Neutrophil (primary cell): Measurements from ENCODE around the gene LGALS9B.
"Not testable (repeated sequence)": the region's sequence is repeated elsewhere in the genome, so short reads cannot be mapped to it uniquely, and the experiment has no call there.

ENCODE experiments used
- H3K27ac ChIP-seq: fragments of 200-600 bp; sonication (generic); 2 replicates; pipeline ENCODE4 v1.5.1; 2016; ENCODE audit warnings: mild to moderate bottlenecking, moderate library complexity
- H3K27me3 ChIP-seq: fragments of 200-600 bp; sonication (generic); 2 replicates; pipeline ENCODE4 v1.6.0; 2016; ENCODE audit warnings: mild to moderate bottlenecking
- H3K36me3 ChIP-seq: fragments of 200-600 bp; sonication (generic); 2 replicates; pipeline ENCODE4 v1.5.1; 2017
- H3K4me1 ChIP-seq, 2 experiments: fragments of 200-600 bp in 1 of 2; sonication (generic) in 1 of 2; 1 replicate in 1 of 2; 2 replicates in 1 of 2; pipeline versions ENCODE4 v1.5.1 to v1.6.1; 2013 to 2016; ENCODE audit warnings: low read depth in 1 of 2, low read length in 1 of 2, mild to moderate bottlenecking in 1 of 2, moderate library complexity in 1 of 2; ENCODE audit not compliant: control insufficient read depth in 1 of 2, insufficient read depth in 1 of 2
- H3K4me3 ChIP-seq, 2 experiments: fragments of 200-600 bp in 1 of 2; sonication (generic) in 1 of 2; 1 replicate in 1 of 2; 2 replicates in 1 of 2; pipeline ENCODE4 v1.5.1; 2013 to 2016; ENCODE audit warnings: low read depth in 1 of 2, low read length in 1 of 2, mild to moderate bottlenecking in 1 of 2, moderate library complexity in 1 of 2
- H3K9me3 ChIP-seq: fragments of 200-600 bp; sonication (generic); 2 replicates; pipeline ENCODE4 v1.5.1; 2016

LGALS9B gene

GRCh38 chr17:20417492-20418080, 49.8 kb downstream of the LGALS9B start:
- H3K36me3 ChIP-seq, H3K27me3 ChIP-seq, H3K9me3 ChIP-seq: not testable (repeated sequence)

GRCh38 chr17:20416381-20416911, 50.9 kb downstream of the LGALS9B start:
- H3K27me3 ChIP-seq, H3K4me1 ChIP-seq, H3K4me3 ChIP-seq, H3K9me3 ChIP-seq, H3K27ac ChIP-seq, H3K36me3 ChIP-seq: not testable (repeated sequence)

More at GRCh38 chr17:20417492-20418080, 49.8 kb downstream of the LGALS9B start:
- not testable (repeated sequence) for H3K4me3 ChIP-seq, H3K27ac ChIP-seq, H3K4me1 ChIP-seq

- not testable (repeated sequence) for H3K4me3 ChIP-seq, H3K36me3 ChIP-seq, H3K27ac ChIP-seq, H3K4me1 ChIP-seq, H3K9me3 ChIP-seq, H3K27me3 ChIP-seq
Measured at GRCh38 chr17:20415479-20415878, 51.9 kb downstream of the LGALS9B start.

- H3K9me3 ChIP-seq, H3K4me1 ChIP-seq, H3K27ac ChIP-seq, H3K36me3 ChIP-seq, H3K27me3 ChIP-seq, H3K4me3 ChIP-seq: not testable (repeated sequence)
Measured at GRCh38 chr17:20401306-20402022, 65.9 kb downstream of the LGALS9B start.

GRCh38 chr17:20400559-20401305, 66.6 kb downstream of the LGALS9B start:
- H3K4me3 ChIP-seq, H3K27me3 ChIP-seq, H3K27ac ChIP-seq, H3K36me3 ChIP-seq, H3K4me1 ChIP-seq, H3K9me3 ChIP-seq: not testable (repeated sequence)
